B cell (primary cell): ENCODE measurements around the gene CREB3L4. TPM values are rescaled to one million over a fixed set of nuclear protein-coding genes. Genes with fewer than 3 reads are reported as not detected.

ENCODE experiments used
- ATAC-seq: fragments of 200-7000 bp; cut with Tn5 transposase; one replicate; pipeline ENCODE4 v1.10.0; 2021; ENCODE audit warnings: low read depth, mild to moderate bottlenecking, moderate number of reproducible peaks, moderate library complexity
- CTCF ChIA-PET: fragments of 350-600 bp; sonication (Branson Sonifier 250); formaldehyde crosslinking; loops from one replicate; lab custom pipeline; 2021; ENCODE audit warnings: antibody characterized with exemption, inconsistent platforms; lab: Charles Lee
- POLR2A ChIA-PET: fragments of 350-600 bp; sonication (Branson Sonifier 250); formaldehyde crosslinking; loops from one replicate; lab custom pipeline; 2021; ENCODE audit warnings: antibody characterized with exemption; lab: Charles Lee
- DNase-seq: peaks from one replicate; pipeline ENCODE4 v3.0.0; 2013
- H2AFZ ChIP-seq: 2 replicates; pipeline ENCODE4 v1.6.1; 2012; ENCODE audit warnings: mild to moderate bottlenecking, low read depth, low read length; ENCODE audit not compliant: insufficient read depth, poor library complexity, severe bottlenecking
- H3K27ac ChIP-seq, 2 donors: 1 replicate in 1 of 2; 2 replicates in 1 of 2; pipeline ENCODE4 v1.5.1; 2012 to 2013; ENCODE audit warnings: low read length in 2 of 2, mild to moderate bottlenecking in 2 of 2, moderate library complexity in 1 of 2
- H3K27me3 ChIP-seq, 4 experiments: fragments of 200-600 bp in 1 of 4; sonication (generic) in 1 of 4; replicated peaks in 1 of 4; 1 replicate in 2 of 4; 2 replicates in 2 of 4; pipeline versions ENCODE4 v1.6.1 to v1.7.0; 2013 to 2016; ENCODE audit warnings: low read length in 3 of 4, mild to moderate bottlenecking in 2 of 4, mixed read lengths in 1 of 4, moderate library complexity in 1 of 4; ENCODE audit not compliant: insufficient read depth in 4 of 4, control insufficient read depth in 3 of 4; ENCODE audit errors: control extremely low read depth in 1 of 4
- H3K36me3 ChIP-seq, 2 experiments: replicated peaks in 1 of 2; 1 replicate in 1 of 2; 2 replicates in 1 of 2; pipeline versions ENCODE4 v1.6.1 to v1.7.1; 2013; ENCODE audit warnings: low read length in 1 of 2; ENCODE audit not compliant: insufficient read depth in 2 of 2, control insufficient read depth in 1 of 2; ENCODE audit errors: control extremely low read depth in 1 of 2, extremely low read depth in 1 of 2
- H3K4me1 ChIP-seq, 2 donors: fragments of 200-600 bp in 1 of 2; sonication (generic) in 1 of 2; 1 replicate in 1 of 2; 2 replicates in 1 of 2; pipeline versions ENCODE4 v1.5.1 to v1.6.1; 2013 to 2017; ENCODE audit warnings: low read length in 2 of 2; ENCODE audit not compliant: control insufficient read depth in 2 of 2, insufficient read depth in 2 of 2
- H3K4me2 ChIP-seq: replicated peaks from 2 replicates; pipeline ENCODE3; 2012; ENCODE audit warnings: mild to moderate bottlenecking, low read depth, low read length; ENCODE audit not compliant: poor library complexity, severe bottlenecking
- H3K4me3 ChIP-seq, 5 experiments: fragments of 200-600 bp in 1 of 5; sonication (generic) in 1 of 5; 1 replicate in 3 of 5; 2 replicates in 2 of 5; pipeline versions ENCODE4 v1.5.1 to v1.7.0; 2011 to 2016; ENCODE audit warnings: low read length in 4 of 5, mild to moderate bottlenecking in 4 of 5, low read depth in 2 of 5, control low read depth in 1 of 5, moderate library complexity in 1 of 5; ENCODE audit not compliant: insufficient read depth in 1 of 5; ENCODE audit errors: control extremely low read depth in 1 of 5, extremely low read depth in 1 of 5
- H3K79me2 ChIP-seq: fragments of 200-600 bp; sonication (generic); one replicate; pipeline ENCODE4 v1.6.0; 2016; ENCODE audit warnings: low read length; ENCODE audit not compliant: control insufficient read depth, insufficient read depth
- H3K9ac ChIP-seq: fragments of 200-600 bp; sonication (generic); 2 replicates; pipeline ENCODE4 v1.6.1; 2017; ENCODE audit warnings: mild to moderate bottlenecking, low read length, moderate library complexity
- H3K9me3 ChIP-seq, 3 donors: one replicate each; pipeline versions ENCODE4 v1.6.1 to v1.7.1; 2013; ENCODE audit warnings: low read length in 2 of 3; ENCODE audit not compliant: control insufficient read depth in 2 of 3, insufficient read depth in 1 of 3; ENCODE audit errors: control extremely low read depth in 1 of 3
- H4K20me1 ChIP-seq: 2 replicates; pipeline ENCODE4 v1.6.0; 2012; ENCODE audit warnings: mild to moderate bottlenecking, low read length; ENCODE audit not compliant: insufficient read depth, control insufficient read depth, poor library complexity, severe bottlenecking
- H3K27ac Mint-ChIP-seq: one replicate; pipeline ENCODE4 v1.8.0; 2021; ENCODE audit warnings: mixed read lengths
- H3K27me3 Mint-ChIP-seq: one replicate; pipeline ENCODE4 v1.8.0; 2021; ENCODE audit warnings: mixed read lengths
- H3K4me1 Mint-ChIP-seq: one replicate; pipeline ENCODE4 v1.8.0; 2021; ENCODE audit warnings: mixed read lengths
- H3K4me3 Mint-ChIP-seq: one replicate; pipeline ENCODE4 v1.8.0; 2021; ENCODE audit warnings: mixed read lengths
- H3K9me3 Mint-ChIP-seq: one replicate; pipeline ENCODE4 v1.8.0; 2022; ENCODE audit warnings: mixed read lengths; ENCODE audit not compliant: insufficient read depth
- CTCF ChIP-seq: fragments of 200-600 bp; IDR thresholded peaks from one replicate; pipeline ENCODE4 v1.8.0; 2022; ENCODE audit warnings: antibody characterized with exemption, mild to moderate bottlenecking
- EZH2 ChIP-seq: IDR thresholded peaks from 2 replicates; pipeline ENCODE4 v1.6.1; 2012; ENCODE audit warnings: borderline replicate concordance, low read depth, mild to moderate bottlenecking, moderate library complexity, low read length; ENCODE audit not compliant: insufficient read depth, poor library complexity, severe bottlenecking
- WGBS: methylation state at CpG from one replicate; pipeline ENCODE4 v1.1.5; 2013; ENCODE audit warnings: missing lambda C conversion rate; ENCODE audit not compliant: insufficient coverage; 5-methylcytosine and 5-hydroxymethylcytosine counted together
- intact Hi-C: fragments of 100-400 bp; cut with micrococcal nuclease; formaldehyde crosslinking; loops from one replicate; pipeline ENCODE4 v1.10.0; 2022
- polyA plus RNA-seq: library from polyadenylated mRNA; depleted of rRNA; stranded (reverse); fragments of >200 nt; gene quantifications from 2 replicates; pipeline ENCODE4 v1.2.3, GENCODE V29; 2012
- small RNA-seq: library from RNA; depleted of rRNA; stranded (forward); fragments of <200 nt; gene quantifications from one replicate; pipeline ENCODE3, GENCODE V24; 2012; ENCODE audit warnings: low replicate concordance, low read depth; ENCODE audit not compliant: insufficient read length
- total RNA-seq, 2 donors: library from RNA; stranded (reverse); fragments of 120-200 nt in 1 of 2; gene quantifications; 1 replicate in 1 of 2; 2 replicates in 1 of 2; pipeline versions ENCODE4 v1.2.3 to v1.2.4, GENCODE V29; 2013 to 2022

Gene CREB3L4
- total and polyA plus RNA-seq, 2 donors (not counting 1 experiment from before 2014, with no cell fraction given), result 21.8 to 28.1 TPM

DNA sequence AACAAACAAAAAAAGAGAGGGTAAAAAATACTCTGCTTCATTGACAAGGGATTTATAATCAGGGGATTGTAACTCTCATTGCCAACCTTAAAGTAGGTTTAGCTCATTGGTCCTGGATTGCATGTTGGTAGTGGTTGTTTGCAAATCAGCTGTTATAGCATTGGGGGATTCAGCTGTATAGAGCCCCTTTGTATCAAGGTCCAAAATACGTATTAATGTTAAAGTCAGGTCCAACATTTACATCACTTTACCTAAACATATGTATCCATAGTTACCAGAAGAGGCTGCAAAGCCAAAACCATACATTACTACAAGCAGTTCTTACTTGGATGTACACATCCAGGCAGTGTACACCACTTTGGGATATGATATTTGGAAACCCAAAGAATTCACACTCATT, 52.2 kb downstream of the CREB3L4 start:
- no peaks in the 10 kb centered on the region for H3K27me3 Mint-ChIP-seq
- DNase-seq, result no peak
- Histone ChIP-seq H4K20me1 (no peaks in the 10 kb centered on the region), H3K4me3 (no peak overlapping the region), H3K4me2 (no peak overlapping the region), H2AFZ (no peak overlapping the region), H3K4me1 (no peaks in the 10 kb centered on the region), H3K27ac (no peak overlapping the region), H3K9ac (no peak overlapping the region), H3K9me3 (no peaks in the 10 kb centered on the region), H3K79me2 (no peaks in the 10 kb centered on the region), H3K27me3 (no peaks in the 10 kb centered on the region), H3K36me3 (no peaks in the 10 kb centered on the region)
- WGBS, result no CpG with 5 or more reads among the region's 1 CpG
- H3K9me3 Mint-ChIP-seq, result no peaks in the 10 kb centered on the region
- no peak for ATAC-seq
- TF ChIP-seq EZH2 (no peak), CTCF (no peak)
- H3K4me3 Mint-ChIP-seq, result no peak overlapping the region
- intact Hi-C loops, result no loop called here
- ChIA-PET CTCF (no interaction called here), POLR2A (no interaction called here)
- no peaks in the 10 kb centered on the region for H3K4me1 Mint-ChIP-seq
- no peak overlapping the region for H3K27ac Mint-ChIP-seq

Small RNA genes within 50 kb of the gene (small RNA-seq; reads per million reads assigned to genes)
- not detected for gene MIR6737

Other genes starting within 250 kb of the CREB3L4 start
- gene INTS3, start 239.9 kb upstream of the CREB3L4 start, total RNA-seq, result 69.1 and 69.3 TPM in 2 replicates
- gene INTS3, start 239.9 kb upstream of the CREB3L4 start, polyA plus RNA-seq, result 71.5 and 84.1 TPM in 2 replicates
- gene SLC27A3, start 192.5 kb upstream of the CREB3L4 start, total RNA-seq, result 15.6 and 16.2 TPM in 2 replicates
- gene SLC27A3, start 192.5 kb upstream of the CREB3L4 start, polyA plus RNA-seq, result 8.9 and 19.4 TPM in 2 replicates
- 99.6 and 105 TPM in 2 replicates for gene GATAD2B, start 44.9 kb upstream of the CREB3L4 start, total RNA-seq
- 15.0 and 16.7 TPM in 2 replicates for gene GATAD2B, start 44.9 kb upstream of the CREB3L4 start, polyA plus RNA-seq
- gene DENND4B, start 21.2 kb upstream of the CREB3L4 start, total RNA-seq, result 272 and 275 TPM in 2 replicates
- 389 and 440 TPM in 2 replicates for gene DENND4B, start 21.2 kb upstream of the CREB3L4 start, polyA plus RNA-seq
- 153 and 157 TPM in 2 replicates for gene CRTC2, start 9.3 kb upstream of the CREB3L4 start, total RNA-seq
- 94.6 and 120 TPM in 2 replicates for gene CRTC2, start 9.3 kb upstream of the CREB3L4 start, polyA plus RNA-seq
- gene SLC39A1, start 4.4 kb upstream of the CREB3L4 start, total RNA-seq, result 28.1 and 29.8 TPM in 2 replicates
- 19.2 and 19.3 TPM in 2 replicates for gene SLC39A1, start 4.4 kb upstream of the CREB3L4 start, polyA plus RNA-seq
- gene JTB, start 9.8 kb downstream of the CREB3L4 start, total RNA-seq, result 99.1 and 106 TPM in 2 replicates
- gene JTB, start 9.8 kb downstream of the CREB3L4 start, polyA plus RNA-seq, result 144 and 159 TPM in 2 replicates
- gene RAB13, start 18.4 kb downstream of the CREB3L4 start, total RNA-seq, result 9.7 and 10.5 TPM in 2 replicates
- gene RAB13, start 18.4 kb downstream of the CREB3L4 start, polyA plus RNA-seq, result 0.09 and 0.50 TPM in 2 replicates
- 4,276 and 4,812 TPM in 2 replicates for gene RPS27, start 22.9 kb downstream of the CREB3L4 start, total RNA-seq
- 12,632 and 15,978 TPM in 2 replicates for gene RPS27, start 22.9 kb downstream of the CREB3L4 start, polyA plus RNA-seq
- gene NUP210L, start 187.2 kb downstream of the CREB3L4 start, total RNA-seq, result 0.15 and 0.20 TPM in 2 replicates
- 0.04 TPM in 1 of 2 replicates, not detected in the other for gene NUP210L, start 187.2 kb downstream of the CREB3L4 start, polyA plus RNA-seq
- 300 TPM in 2 replicates for gene TPM3, start 224.2 kb downstream of the CREB3L4 start, total RNA-seq
- 186 and 301 TPM in 2 replicates for gene TPM3, start 224.2 kb downstream of the CREB3L4 start, polyA plus RNA-seq
- gene CFAP141, start 238.4 kb downstream of the CREB3L4 start, total RNA-seq, result not detected in 2 replicates
- gene CFAP141, start 238.4 kb downstream of the CREB3L4 start, polyA plus RNA-seq, result not detected in 2 replicates